ENCODE data around the gene ITGB5.

GRCh38 chr3:124787476-124788195 is 99.5 kb downstream of the ITGB5 start:
- TF ChIP-seq EGR1 (IDR thresholded peaks at IDR 0.05) (no peak), REST (IDR thresholded peaks at IDR 0.05; ENCODE audit: low read depth) (no peak), MAX (IDR thresholded peaks at IDR 0.05) (no peak), YY1 (IDR thresholded peaks at IDR 0.05; ENCODE audit: low read depth) (no peak), RAD21 (IDR thresholded peaks at IDR 0.05; ENCODE audit: low read depth) (no peak)

All from Ishikawa (cell line).